Measurements from ENCODE around the gene MAPK8.

The MAPK8 gene

DNA sequence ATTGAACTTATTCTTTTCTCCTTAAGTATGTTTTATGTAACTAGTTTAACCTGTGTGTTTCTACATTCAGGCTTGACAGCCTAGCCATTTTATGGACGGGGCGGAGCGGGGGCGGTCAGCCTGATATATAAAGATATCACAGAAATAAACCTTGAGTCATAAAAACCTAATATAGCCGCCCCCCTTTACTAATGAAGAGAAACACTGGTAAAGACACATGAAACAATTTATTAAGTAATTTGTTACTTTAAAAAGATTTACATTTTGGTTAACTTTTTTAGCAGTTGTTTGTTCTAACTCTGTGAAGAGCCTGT, 84.0 kb downstream of the MAPK8 start:
- TF ChIP-seq, protein P1, sequence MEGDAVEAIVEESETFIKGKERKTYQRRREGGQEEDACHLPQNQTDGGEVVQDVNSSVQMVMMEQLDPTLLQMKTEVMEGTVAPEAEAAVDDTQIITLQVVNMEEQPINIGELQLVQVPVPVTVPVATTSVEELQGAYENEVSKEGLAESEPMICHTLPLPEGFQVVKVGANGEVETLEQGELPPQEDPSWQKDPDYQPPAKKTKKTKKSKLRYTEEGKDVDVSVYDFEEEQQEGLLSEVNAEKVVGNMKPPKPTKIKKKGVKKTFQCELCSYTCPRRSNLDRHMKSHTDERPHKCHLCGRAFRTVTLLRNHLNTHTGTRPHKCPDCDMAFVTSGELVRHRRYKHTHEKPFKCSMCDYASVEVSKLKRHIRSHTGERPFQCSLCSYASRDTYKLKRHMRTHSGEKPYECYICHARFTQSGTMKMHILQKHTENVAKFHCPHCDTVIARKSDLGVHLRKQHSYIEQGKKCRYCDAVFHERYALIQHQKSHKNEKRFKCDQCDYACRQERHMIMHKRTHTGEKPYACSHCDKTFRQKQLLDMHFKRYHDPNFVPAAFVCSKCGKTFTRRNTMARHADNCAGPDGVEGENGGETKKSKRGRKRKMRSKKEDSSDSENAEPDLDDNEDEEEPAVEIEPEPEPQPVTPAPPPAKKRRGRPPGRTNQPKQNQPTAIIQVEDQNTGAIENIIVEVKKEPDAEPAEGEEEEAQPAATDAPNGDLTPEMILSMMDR (conservative IDR thresholded peaks at IDR 0.05; ENCODE audit: low read depth, low read length) = no peak
- no peak for DNase-seq (ENCODE audit: low read depth)
- H3K4me3 ChIP-seq (ENCODE audit: low read length) = no peak overlapping the region

GRCh38 chr10:48390933-48391845, 84.7 kb downstream of the MAPK8 start:
- DNase-seq (ENCODE audit: low read depth) = peak; percentile 88
- TF ChIP-seq, protein P1 (conservative IDR thresholded peaks at IDR 0.05; ENCODE audit: low read depth, low read length) = no peak

GRCh38 chr10:48391994-48392393, 85.5 kb downstream of the MAPK8 start:
- H3K4me3 ChIP-seq (ENCODE audit: low read length) = no peak overlapping the region
- peak; percentile 61 for DNase-seq (ENCODE audit: low read depth)
- TF ChIP-seq, protein P1 (conservative IDR thresholded peaks at IDR 0.05; ENCODE audit: low read depth, low read length) = no peak

More at GRCh38 chr10:48390933-48391845, 84.7 kb downstream of the MAPK8 start:
- no peak overlapping the region for H3K4me3 ChIP-seq (ENCODE audit: low read length)

DNA sequence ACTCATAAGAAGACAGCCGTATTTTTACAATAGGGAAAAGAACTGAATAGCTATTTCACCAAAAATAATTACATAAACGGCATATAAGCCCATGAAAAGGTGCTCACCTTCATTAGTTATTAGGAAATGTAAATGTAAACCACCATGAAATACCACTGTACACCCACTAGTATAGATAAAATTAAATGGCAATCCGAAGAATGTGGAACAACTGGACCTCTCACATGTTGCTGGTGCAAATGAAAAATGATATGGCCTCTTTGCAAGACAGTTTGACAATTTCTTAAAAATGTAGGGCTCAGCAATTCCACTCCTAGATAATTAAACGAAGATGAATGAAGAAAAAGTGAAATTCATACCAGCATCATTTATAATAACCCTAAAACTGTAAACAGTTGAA, 91.8 kb downstream of the MAPK8 start:
- TF ChIP-seq, protein P1 (conservative IDR thresholded peaks at IDR 0.05; ENCODE audit: low read depth, low read length) = no peak
- no peak for DNase-seq (ENCODE audit: low read depth)
- H3K4me3 ChIP-seq (ENCODE audit: low read length) = no peak overlapping the region

- H3K4me3 ChIP-seq (ENCODE audit: low read length) = no peak overlapping the region
- TF ChIP-seq, protein P1 (conservative IDR thresholded peaks at IDR 0.05; ENCODE audit: low read depth, low read length) = no peak
- DNase-seq (ENCODE audit: low read depth) = no peak
These were observed 92.6 kb downstream of the MAPK8 start for GRCh38 chr10:48399056-48399541.

DNA sequence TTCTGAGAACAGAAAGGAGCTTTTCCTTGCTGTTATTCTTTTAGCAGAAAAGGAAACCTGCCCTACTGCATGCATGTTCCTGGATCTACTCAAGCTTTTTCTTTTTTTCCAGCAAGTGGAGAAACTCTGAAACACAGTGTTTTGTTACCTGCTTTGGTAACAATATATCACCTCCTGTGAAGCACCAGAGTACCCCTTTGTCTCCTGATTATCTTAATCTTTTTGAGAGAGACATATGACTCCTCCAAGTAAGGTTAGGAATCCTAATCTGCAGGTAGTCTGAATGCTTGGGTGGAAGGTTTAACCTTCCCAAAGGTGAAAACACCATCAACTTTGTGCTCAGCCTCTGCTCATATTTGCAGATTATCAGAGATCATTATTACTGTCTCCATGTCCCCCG, 93.1 kb downstream of the MAPK8 start:
- DNase-seq (ENCODE audit: low read depth) = no peak
- H3K4me3 ChIP-seq (ENCODE audit: low read length) = no peak overlapping the region
- TF ChIP-seq, protein P1 (conservative IDR thresholded peaks at IDR 0.05; ENCODE audit: low read depth, low read length) = no peak
